Prostate gland (tissue), 2 donors: Measurements from ENCODE around the gene SKAP1. TPM values are rescaled to one million over a fixed set of nuclear protein-coding genes. Genes with fewer than 3 reads are reported as not detected.

Source experiments
- DNase-seq: peaks from one replicate; pipeline ENCODE4 v3.0.0-alpha.2; 2019; ENCODE audit warnings: low spot score
- H3K27ac ChIP-seq, 2 donors: fragments of 200-600 bp; sonication (generic); 2 replicates each; pipeline ENCODE4 v1.5.1; 2017 to 2019
- H3K27me3 ChIP-seq: fragments of 200-600 bp; sonication (generic); replicated peaks from 2 replicates; pipeline ENCODE4 v1.5.1; 2019; ENCODE audit not compliant: insufficient read depth
- H3K36me3 ChIP-seq, 2 donors: fragments of 200-600 bp; sonication (generic); 1 replicate in 1 of 2; 2 replicates in 1 of 2; pipeline versions ENCODE4 v1.5.1 to v1.8.1; 2017 to 2019
- H3K4me1 ChIP-seq: fragments of 200-600 bp; sonication (generic); replicated peaks from 2 replicates; pipeline ENCODE4 v1.5.1; 2019
- H3K4me3 ChIP-seq, 2 donors: fragments of 200-600 bp; sonication (generic); 2 replicates each; pipeline ENCODE4 v1.5.1; 2017 to 2019
- H3K9me3 ChIP-seq: fragments of 200-600 bp; sonication (generic); 2 replicates; pipeline ENCODE4 v1.5.1; 2017
- POLR2A ChIP-seq: fragments of 450-650 bp; IDR thresholded peaks from one replicate; pipeline ENCODE4 v1.6.1; 2016; ENCODE audit warnings: antibody characterized with exemption, mild to moderate bottlenecking
- POLR2AphosphoS5 ChIP-seq: sonication (generic); formaldehyde crosslinking; IDR thresholded peaks from one replicate; pipeline ENCODE4 v1.6.1; 2017; ENCODE audit warnings: antibody characterized with exemption
- WGBS: methylation state at CpG from one replicate; pipeline ENCODE4 v1.1.5; 2018; 5-methylcytosine and 5-hydroxymethylcytosine counted together
- intact Hi-C: fragments of 100-400 bp; cut with DNase I; formaldehyde crosslinking; loops from one replicate; pipeline ENCODE4 v1.14.2; 2022
- total RNA-seq, 2 donors: library from RNA; depleted of rRNA; stranded (reverse); fragments of >200 nt; gene quantifications; one replicate each; pipeline ENCODE4 v1.1.0, GENCODE V29; 2016
- TF ChIP-seq, protein P1 (sequence below), 4 experiments: fragments of 200-600 bp in 2 of 4; fragments of 450-650 bp in 2 of 4; sonication (generic) in 2 of 4; IDR thresholded peaks; 1 replicate in 3 of 4; 2 replicates in 1 of 4; pipeline ENCODE4 v1.5.1; 2016 to 2019; ENCODE audit warnings: antibody characterized with exemption in 4 of 4, mild to moderate bottlenecking in 2 of 4, moderate library complexity in 2 of 4

The SKAP1 gene
- total RNA-seq, 2 donors from 2014 or later, result 1.1 to 1.4 TPM

DNA sequence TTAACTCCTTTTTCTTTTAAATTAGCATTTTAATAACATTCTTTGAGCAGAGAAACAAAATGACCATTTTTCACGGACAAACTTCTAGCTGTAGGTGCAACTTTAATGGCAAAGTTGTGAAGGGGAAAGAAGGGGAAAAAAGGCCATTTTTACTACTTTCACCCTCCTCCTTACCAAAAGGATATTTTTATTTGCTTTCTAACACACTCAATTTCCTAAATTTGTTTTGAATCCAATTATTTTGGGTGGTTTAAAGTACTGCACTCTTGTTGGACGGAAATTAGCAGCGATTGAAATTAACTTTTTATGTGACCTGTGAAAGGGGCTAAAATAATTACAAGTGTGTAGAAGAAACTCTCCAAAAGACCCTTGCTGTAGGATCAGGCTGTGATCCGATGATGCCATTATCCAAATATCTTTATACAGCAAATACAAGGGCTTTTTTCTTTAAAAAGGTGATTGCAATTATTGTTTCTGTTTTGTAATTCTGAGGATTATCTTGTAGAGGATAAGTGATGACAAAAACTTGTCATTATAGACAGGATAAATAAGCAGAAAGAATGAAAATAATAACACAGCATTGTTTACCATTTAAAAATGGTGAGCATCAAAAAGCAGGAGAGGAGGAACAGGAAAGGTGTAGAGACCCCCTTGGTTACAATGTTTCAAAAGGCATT, 280.1 kb downstream of the SKAP1 start:
- intact Hi-C loops, result no loop called here
- DNase-seq, result no peak
- no peak for TF ChIP-seq POLR2AphosphoS5
- no peak for TF ChIP-seq POLR2A
- TF ChIP-seq, protein P1, sequence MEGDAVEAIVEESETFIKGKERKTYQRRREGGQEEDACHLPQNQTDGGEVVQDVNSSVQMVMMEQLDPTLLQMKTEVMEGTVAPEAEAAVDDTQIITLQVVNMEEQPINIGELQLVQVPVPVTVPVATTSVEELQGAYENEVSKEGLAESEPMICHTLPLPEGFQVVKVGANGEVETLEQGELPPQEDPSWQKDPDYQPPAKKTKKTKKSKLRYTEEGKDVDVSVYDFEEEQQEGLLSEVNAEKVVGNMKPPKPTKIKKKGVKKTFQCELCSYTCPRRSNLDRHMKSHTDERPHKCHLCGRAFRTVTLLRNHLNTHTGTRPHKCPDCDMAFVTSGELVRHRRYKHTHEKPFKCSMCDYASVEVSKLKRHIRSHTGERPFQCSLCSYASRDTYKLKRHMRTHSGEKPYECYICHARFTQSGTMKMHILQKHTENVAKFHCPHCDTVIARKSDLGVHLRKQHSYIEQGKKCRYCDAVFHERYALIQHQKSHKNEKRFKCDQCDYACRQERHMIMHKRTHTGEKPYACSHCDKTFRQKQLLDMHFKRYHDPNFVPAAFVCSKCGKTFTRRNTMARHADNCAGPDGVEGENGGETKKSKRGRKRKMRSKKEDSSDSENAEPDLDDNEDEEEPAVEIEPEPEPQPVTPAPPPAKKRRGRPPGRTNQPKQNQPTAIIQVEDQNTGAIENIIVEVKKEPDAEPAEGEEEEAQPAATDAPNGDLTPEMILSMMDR (IDR thresholded peaks at IDR 0.05), result no peak
- 68% methylated on average over 4 of the region's 4 CpGs for WGBS
- Histone ChIP-seq H3K4me1 (no peaks in the 10 kb centered on the region), H3K27ac (no peak overlapping the region), H3K9me3 (no peaks in the 10 kb centered on the region), H3K4me3 (no peak overlapping the region), H3K27me3 (peaks cover 2% of the 10 kb centered on the region), H3K36me3 (no peaks in the 10 kb centered on the region)

DNA sequence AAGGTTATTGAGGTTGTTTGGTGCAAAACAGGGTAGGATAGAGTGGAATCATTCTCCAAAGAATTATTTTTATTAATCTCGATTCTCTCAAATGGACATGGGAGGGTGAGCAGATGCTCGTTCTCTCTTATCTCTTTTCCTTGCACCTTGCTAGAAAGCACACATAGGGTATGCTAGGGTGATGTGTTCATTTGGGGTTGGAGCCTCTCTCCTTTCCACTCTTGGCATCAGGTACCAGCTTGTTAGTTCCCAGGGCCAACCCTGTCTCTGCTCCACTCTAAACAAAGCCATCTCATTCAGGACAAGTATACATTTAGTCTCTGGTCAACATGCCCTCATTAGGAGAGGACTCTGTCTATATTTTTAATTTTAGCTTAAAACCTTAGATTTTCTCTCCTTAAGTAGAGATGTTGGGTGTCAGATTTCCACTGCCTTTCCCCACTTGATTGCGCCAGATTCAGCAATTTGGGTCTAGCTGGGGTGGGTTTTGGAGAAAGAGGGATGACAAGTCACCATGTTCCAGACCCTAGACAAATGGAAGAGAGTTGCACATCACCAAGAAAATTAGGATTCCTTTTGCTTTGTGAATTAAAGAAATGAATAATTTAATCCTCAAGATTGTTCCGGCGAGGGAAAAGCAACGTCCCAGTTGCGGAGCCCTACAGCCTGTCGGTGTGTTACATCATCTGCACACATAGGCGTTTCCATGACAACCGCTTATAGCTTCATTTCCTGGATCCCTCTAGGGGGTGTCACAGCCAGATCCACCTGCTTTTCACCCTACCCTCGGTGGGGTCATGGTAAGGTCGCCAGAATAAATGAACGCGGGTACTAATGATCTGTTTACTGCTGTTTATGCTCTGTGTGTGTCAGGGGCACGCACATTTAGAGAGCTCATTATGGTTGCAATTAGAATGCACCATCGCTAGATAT, 280.9 kb downstream of the SKAP1 start:
- H3K36me3 ChIP-seq, result no peaks in the 10 kb centered on the region
- H3K27ac ChIP-seq, result no peak overlapping the region
- no peak for TF ChIP-seq POLR2AphosphoS5
- TF ChIP-seq, protein P1 (IDR thresholded peaks at IDR 0.05), result no peak
- TF ChIP-seq POLR2A, result no peak
- no peak for DNase-seq
- peaks cover 2% of the 10 kb centered on the region for H3K27me3 ChIP-seq
- H3K4me1 ChIP-seq, result no peaks in the 10 kb centered on the region
- H3K9me3 ChIP-seq, result no peaks in the 10 kb centered on the region
- no peak overlapping the region for H3K4me3 ChIP-seq
- 50% methylated on average over 16 of the region's 16 CpGs for WGBS
- intact Hi-C loops, result no loop called here

DNA sequence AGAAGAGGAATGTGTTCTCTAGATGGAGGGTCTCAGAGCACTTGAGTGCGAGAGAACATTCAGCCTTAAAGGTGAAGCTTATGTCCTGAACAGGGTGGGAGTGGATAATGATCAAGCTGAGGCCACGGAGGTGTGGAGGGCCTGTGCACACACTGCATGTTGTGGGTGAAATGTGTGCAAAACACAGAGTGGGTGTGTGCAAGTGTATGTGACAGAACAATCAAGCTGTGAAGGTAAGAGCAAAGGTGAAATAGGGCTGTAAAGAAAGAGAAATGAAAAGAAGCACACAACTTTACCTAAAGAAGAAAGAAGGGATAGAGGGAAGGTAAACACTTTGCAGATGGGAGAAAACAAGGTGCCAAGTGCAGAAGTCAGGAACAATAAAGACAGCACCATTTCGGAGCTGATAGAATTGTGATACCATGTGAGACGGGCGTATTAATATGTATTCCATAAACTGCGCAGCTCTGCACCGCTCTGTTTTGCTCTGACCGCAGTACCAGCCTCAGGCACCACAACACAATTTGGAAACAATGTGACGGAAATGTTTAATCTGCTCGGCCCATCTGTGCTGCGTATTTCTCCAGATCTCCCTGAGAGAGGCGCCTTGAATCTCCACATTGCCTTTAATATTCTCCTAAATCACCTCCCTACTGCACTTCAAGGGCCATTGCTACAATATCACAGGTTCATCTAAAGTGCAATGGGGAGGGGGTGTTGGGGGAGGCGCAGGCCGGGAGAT, 281.8 kb downstream of the SKAP1 start:
- no peak for DNase-seq
- Histone ChIP-seq H3K36me3 (no peaks in the 10 kb centered on the region), H3K9me3 (no peaks in the 10 kb centered on the region), H3K4me3 (no peak overlapping the region), H3K4me1 (no peaks in the 10 kb centered on the region), H3K27me3 (peaks cover 2% of the 10 kb centered on the region), H3K27ac (no peak overlapping the region)
- WGBS, result 46% methylated on average over 14 of the region's 14 CpGs
- TF ChIP-seq, protein P1 (IDR thresholded peaks at IDR 0.05), result no peak
- TF ChIP-seq POLR2A (no peak), POLR2AphosphoS5 (no peak)
- intact Hi-C loops, result no loop called here

DNA sequence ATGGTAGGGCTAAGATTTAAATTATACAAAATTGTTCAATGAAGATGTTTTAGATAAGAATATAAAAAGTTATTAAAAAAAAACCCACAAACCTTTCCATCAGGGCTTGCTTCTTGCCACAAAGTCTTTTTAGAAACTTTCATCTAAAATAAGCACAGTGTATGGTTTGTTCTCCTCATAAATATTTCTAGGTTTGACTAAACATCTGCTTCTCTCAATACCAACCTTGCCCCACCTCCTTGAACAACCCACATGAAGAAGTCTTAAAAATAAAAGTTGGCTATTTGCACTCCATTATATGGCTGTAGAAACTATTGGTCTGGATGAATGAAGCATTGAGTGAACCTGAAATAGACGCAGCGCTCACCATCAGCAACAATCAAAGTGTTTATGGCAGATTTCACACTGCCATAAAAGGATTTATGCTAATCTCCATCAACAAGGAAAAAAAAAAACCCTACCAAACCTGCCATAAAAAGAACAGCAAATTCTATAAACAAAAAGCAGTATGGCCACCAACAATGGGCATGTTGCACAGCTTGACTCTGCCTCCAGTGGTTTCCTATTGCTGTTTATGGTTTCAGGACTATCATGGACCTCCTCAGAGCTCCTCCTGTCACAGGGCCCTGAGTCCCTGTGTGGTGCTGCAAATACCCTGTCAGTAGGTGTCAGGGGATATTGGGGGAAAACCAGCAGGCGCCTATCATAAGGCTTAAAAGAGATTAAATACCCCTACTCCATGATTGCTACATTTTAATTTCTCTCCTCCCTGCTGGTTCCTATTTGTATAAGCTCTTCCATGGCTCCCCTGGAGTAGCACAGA, 284.8 kb downstream of the SKAP1 start:
- no peaks in the 10 kb centered on the region for H3K36me3 ChIP-seq
- no peaks in the 10 kb centered on the region for H3K4me1 ChIP-seq
- no peak overlapping the region for H3K27ac ChIP-seq
- H3K27me3 ChIP-seq, result no peaks in the 10 kb centered on the region
- TF ChIP-seq POLR2AphosphoS5, result no peak
- TF ChIP-seq POLR2A, result no peak
- TF ChIP-seq, protein P1 (IDR thresholded peaks at IDR 0.05), result no peak
- H3K4me3 ChIP-seq, result no peak overlapping the region
- intact Hi-C loops, result no loop called here
- DNase-seq, result no peak
- 98% methylated on average over 3 of the region's 3 CpGs for WGBS
- no peaks in the 10 kb centered on the region for H3K9me3 ChIP-seq
